NCI-H1436 treated with DMSO at 0.1 percent for 48 hours (cell line): Measurements from ENCODE around the gene RLBP1.
"Not testable (repeated sequence)": the region's sequence is repeated elsewhere in the genome, so short reads cannot be mapped to it uniquely, and the experiment has no call there.

Experiments
- DNase-seq: peaks from one replicate; lab custom pipeline; 2025; lab: John Stamatoyannopoulos, UW

RLBP1 gene

DNA sequence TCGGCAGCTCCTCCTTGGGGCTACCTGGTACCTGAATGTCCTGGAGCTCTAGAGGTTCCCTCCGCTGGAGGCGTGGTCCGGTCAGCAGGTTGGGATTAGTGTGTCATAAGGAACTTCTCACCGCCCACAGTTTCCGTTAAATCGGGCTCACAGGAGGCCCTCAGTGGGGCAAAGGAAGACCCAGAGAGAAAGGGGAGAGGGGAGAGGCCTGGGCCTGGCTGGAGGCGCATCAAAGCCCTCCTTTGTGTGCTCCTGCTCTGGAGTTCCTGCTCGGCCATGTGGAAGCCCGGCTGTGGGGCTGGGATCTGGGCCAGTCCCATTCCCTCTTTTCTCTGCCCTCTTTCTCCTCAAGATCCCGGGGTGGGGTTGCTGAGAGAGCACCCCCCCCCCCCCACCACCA is at the start of gene RLBP1:
TSS of gene RLBP1 (minus strand) at position 37 of the 400 bp plus-strand sequence. CDS start 2,604 bp downstream, outside the sequence.
- DNase-seq: no peak

DNA sequence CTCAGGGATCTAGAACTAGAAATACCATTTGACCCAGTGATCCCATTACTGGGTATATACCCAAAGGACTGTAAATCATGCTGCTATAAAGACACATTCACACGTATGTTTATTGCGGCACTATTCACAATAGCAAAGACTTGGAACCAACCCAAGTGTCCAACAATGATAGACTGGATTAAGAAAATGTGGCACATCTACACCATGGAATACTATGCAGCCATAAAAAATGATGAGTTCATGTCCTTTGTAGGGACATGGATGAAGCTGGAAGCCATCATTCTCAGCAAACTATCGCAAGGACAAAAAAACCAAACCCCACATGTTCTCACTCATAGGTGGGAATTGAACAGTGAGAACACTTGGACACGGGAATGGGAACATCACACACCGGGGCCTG is 28.8 kb upstream of the RLBP1 start:
- not testable (repeated sequence) for DNase-seq

DNA sequence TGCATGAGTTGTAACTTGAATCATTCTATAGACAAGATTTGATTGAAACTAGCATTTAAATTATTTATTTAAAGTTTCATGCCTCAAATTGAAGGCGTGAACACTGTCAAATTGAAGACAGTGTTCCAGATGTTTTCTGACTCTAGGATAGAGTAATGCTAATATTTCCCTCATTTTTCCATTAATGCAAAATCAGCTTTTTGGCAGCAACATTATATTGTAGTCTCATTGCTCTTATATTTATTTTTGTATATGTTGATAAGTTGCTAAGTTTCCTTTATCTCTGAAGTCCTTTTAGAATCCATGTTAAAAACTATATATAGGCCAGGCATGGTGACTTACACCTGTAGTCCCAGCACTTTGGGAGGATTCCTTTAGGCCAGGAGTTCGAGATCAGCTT is 27.2 kb upstream of the RLBP1 start:
- no peak for DNase-seq

DNA sequence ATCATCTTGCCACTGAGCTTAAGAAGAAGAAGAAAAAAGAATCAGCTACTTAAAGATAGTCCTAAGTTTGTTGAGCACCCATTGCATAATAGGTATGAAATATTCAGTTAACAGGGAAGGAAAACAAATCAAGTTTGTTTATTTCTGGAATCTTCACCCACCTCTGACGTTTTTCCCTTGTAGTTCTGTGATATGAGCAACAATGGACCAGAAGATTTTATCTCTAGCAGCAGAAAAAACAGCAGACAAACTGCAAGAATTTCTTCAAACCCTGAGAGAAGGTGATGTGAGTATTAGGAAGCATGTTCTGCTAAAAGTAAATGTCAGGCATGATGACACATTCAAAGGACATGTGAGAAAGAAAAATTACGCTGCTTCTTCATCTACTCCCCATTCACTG is 26.1 kb upstream of the RLBP1 start:
- no peak for DNase-seq

DNA sequence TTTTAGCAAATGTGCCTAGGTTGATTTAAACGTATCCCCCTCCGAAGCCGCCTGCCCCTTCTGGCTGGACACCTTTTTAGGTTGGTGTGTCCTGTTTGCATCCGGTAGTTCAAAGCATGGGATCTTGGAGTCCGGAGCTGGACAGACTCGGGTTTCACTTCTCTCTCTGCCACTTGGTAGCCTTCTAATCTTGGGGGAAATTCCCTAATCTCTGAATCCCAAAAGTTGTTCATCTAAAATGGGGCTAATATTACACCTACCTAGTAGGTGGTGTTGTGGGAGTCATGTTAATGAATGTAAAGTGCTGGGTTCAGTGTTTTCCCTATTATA is 23.2 kb upstream of the RLBP1 start:
- DNase-seq: no peak

DNA sequence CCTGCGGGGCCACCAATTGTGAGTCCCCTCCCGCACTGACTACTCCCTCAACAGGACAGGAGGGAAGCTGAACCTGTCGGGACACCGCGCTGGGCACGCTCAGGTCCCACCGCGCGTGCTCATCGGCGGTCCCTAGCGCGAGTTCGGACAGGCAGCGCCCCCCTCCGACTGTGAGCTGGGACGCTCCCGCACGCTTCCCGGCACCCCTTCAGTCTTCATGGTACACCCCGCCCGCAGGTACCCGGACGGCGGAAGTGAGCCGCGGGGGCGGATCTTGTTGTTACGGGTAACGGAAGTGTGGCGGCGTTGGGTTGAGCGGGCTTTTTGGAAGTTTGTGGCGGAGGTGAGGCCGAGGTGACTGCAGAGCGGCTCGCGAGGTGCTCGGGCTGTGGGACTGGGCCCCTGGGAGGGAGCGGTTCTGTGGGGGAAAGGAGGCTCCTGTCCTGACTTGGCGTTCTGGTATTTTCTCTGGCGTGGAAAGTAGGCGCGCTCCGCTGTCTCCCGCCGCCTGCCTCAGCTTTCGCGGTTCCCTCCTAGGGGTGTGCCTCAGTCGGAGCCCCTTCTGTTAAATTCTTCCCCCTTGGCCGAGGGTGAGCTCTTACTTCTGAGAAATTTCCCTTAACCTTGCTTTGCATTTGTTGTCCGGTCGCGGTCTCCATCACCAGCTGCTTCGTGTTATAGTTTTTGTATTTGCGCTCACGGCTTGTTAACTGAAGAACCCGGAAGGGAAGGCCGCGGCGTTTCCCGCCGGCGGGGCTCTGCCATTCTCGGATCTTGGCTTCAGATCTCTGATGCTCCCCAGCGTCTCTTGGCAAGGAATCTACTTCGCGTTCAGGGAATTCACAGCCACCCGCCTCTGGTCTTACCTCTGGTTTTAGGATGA is 22.6 kb upstream of the RLBP1 start, which contains the start of gene FANCI:
TSS of gene FANCI (plus strand) at position 289 of the 883 bp plus-strand sequence. CDS start 3,669 bp downstream, outside the sequence.
- DNase-seq: peak; percentile 63

DNA sequence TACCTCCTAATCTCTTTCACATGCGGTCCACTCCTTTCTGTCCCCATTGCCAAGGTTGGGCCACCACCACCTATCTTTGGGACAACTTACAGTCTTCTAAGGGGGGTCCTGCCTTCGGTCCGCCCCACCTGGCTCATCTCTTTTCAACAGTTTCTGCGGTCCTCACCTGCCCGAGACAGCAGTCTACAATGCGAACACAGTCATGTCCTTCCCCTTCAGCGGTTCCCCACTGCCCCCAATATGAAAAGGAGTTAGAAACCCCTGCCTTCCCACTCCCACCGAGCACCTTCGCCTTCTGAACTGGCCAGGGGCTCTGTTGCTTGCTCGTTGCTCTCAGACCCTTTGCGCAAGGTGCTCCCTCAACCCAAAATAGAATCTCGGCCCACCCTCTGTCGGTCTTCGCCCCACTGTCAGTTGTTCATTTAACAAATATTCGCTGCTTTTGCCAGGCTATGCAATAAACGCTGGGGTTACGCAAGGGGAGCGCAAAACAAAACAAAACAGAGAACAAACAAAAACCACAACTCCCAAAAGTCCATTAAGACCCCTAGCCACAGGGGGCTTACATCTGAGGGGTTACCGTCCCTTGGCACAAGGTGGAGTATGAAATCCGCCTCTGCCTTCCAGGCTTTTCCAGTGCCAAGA is 21.8 kb upstream of the RLBP1 start:
- no peak for DNase-seq

DNA sequence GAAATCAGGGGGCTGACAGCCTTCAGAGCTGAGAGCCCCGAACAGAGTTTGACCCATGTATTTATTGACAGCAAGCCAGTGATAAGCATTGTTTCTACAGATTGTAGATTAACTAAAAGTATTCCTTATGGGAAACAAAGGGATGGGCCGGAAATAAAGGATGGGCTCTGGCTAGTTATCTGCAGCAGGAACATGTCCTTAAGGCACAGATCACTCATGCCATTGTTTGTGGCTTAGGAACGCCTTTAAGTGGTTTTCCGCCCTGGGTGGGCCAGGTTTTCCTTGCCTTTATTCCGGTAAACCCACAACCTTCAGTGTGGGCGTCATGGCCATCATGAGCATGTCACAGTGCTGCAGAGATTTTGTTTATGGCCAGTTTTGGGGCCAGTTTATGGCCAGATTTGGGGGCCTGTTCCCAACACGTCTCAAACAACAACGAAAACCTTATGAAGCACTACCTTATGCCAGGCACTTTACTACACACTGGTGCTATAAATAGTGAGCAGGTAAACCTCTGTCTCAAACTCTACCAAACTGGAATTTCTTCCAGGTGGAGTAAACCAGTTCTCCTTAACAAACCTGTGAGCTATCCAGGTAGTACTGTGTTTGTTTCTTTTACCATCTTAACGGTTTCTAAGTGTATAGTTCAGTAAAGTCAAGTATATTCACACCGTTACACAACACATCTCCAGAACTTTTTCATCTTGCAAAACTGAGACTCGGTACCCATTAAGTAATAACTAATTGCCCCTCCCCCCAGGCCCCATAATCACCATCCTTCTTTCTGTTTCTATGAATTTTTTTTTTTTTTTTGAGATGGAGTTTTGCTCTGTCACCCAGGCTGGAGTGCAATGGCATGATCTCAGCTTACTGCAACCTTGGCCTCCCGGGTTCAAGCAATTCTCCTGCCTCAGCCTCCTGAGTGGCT is 18.8 kb upstream of the RLBP1 start:
- DNase-seq: not testable (repeated sequence)

DNA sequence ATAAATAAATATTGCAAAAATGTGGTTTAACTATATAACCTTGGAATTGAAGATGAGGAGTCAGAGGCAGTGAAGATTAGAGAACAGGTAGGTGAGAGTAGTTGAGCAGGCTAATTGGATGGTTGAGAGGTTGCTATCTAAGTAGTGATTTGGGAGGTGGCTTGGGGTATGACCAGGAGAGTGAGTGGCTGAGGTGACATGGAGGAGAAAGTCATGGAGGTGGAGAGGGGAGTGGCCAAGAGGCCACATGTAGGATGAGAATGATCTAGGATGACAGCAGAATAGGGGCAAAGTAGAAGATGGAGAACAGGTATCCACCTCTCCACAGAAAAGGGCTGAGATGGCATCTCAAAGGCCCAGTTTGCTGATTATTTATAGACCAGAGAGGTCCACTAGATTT is 10.5 kb upstream of the RLBP1 start:
- no peak for DNase-seq

DNA sequence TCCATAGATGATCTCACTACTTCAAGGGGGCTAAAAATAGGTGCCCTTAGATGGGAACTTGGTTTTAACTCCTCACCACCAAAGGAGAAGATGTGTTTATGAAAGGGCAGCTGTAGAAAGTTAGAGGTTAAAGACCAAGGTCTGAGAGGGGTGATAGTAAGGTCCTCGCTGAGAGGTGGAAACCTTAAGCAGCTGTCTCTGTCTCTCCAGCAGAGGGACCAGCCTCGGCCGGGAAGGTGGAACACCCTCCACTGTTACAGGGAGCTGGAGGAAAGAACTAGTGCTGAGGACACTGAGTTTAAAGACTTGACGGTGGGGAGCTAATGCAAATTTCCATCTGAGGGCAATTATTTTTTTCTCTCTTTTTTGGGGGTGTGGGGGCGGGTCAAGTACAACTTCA is 8.9 kb upstream of the RLBP1 start:
- no peak for DNase-seq

DNA sequence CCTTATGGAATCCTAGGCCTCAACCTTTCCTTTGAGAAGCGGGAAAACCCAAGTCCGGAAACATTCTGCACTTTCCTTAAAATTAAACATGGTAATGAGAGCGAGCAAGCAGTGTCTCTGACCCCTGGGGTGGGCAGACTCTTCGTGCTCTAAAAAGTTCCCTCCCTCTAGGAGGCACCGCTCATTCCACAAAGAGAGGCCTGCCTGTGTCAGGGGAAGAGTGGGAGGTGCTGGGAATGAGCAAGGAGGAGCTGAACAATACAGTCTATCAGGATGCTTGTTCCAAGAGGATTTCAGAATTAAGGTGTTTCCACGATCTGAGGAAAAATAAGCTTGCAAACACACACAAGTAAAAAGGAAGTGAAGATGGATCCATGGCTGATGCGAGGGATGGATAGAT is 6.0 kb upstream of the RLBP1 start:
- DNase-seq: no peak

DNA sequence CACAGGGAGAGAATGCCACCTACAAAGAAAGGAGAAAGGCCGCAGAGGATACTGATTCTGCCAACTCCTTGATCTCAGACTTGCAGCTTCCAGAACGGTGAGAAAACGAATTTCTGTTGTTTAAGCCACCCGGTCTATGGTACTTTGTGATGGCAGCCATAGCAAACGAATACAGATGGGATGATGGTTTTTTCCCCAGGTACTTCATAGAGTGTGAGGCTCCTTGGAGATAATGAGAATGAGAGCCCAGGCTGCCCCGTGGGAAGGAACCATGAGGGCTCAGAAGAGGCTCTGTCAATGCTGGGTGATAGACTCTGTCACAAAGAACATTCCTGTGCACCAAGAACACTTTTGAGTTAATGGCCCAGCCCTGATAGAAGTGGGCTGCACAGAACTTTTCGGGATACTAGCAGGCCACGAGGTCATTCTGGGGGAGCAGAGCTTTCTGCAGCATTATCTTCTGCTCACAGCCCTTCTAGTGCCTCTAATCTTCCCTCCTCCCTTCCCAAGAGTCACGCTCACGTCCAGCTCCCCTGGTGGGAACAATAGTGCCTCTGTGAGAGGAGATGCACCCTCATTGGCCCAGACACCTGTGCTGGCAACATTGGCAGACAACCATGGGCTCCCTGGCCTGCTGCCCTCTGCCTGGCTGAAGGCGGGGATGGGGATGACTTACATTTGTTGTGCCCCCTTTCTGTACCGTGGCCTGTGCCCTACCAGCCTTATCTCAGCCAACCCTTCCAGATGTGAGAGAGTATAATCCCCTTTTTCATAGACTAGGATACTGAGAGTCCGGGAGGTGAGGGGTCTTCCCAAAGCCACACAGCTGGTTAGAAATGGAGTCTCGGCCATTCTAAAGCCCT is 5.2 kb upstream of the RLBP1 start:
- DNase-seq: no peak

DNA sequence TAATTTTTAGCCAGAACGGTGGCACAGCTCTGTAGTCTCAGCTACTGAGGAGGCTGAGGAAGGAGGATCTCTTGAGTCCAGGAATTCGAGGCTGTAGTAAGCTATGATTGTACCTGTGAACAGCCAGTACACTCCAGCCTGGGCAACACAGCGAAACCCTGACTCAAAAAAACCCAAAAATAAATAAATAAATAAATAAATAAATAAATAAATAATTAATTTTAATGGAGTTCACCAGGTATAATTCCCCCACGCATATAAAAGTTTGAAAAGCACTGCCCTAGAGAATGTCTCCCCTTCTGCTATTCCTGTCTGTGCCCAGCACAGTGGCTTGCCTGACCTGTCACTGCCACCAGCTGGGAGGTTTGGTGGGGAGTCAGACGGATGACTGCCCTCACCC is 4.2 kb upstream of the RLBP1 start:
- no peak for DNase-seq

DNA sequence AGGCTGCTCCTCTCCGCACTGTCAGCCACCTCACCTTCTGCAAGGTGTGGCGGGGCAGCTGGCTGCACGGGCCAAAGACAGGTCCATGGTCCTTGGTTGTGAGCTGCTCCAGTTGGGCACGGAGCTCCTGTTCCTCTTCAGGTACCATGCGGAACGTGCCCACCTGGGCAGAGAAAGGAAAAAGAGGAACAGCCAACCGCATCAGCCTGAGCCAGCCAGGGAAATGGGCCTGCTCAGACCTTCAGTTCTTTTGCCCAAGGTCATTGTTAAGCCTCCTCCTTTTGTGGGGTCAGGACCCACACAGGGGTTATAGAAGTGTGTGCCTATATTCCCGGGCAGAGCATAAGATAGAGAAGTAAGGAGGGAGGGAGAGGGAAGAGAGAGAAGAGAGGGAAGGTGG is 2.8 kb downstream of the RLBP1 start:
- DNase-seq: no peak

DNA sequence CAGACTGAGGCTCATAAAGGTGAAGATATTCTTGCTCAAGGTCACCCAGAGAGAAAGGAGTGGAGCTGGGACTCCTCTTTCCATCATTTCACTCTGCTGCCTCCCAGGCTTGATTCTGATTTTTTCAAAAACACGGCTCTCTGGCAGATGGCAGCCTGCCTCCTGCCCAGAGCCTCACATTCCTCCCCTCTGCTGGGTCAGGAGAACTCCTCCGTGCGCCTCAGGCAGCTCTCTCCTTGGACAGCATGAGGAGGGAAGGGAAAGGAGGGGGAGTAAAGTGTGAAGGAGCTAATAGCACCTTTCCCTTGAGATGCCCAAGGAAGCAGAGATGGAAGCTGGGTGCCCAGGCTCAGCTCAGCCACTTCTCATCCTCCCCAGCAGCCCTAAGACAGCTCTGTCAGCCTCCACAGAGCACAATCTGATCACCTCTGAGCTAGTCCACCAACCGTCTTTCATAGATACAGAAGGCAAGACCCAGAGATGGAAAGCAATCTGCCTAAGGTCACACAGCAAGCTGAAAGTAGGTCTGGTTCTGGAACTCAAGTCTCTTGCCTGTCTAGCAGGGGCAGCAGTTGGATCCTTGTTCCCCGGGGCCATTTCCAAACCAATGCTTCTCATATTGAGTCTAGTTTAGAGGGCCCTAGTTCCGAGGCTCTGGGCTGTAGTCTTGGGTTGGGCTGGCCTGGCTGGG is 3.5 kb downstream of the RLBP1 start:
- no peak for DNase-seq

DNA sequence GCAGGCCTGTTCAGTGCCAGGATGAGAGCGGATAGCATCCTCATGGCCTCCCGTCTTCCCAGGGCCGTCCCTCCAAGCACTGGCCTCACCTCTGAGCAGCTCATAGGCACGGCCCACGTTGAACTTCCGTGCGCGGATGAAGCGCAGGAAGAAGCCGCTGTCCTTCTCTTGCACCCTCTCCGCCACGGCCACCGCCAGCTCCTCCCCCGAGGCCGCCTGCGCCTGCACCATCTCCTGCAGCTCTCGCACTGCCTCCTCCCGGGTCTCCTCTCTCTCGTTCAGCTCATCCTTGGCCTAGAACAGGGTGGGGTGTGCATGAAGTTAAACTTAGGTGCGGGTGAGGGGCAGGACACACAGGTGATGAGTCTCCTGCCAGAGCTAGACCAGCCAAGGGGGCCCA is 4.3 kb downstream of the RLBP1 start:
- no peak for DNase-seq

DNA sequence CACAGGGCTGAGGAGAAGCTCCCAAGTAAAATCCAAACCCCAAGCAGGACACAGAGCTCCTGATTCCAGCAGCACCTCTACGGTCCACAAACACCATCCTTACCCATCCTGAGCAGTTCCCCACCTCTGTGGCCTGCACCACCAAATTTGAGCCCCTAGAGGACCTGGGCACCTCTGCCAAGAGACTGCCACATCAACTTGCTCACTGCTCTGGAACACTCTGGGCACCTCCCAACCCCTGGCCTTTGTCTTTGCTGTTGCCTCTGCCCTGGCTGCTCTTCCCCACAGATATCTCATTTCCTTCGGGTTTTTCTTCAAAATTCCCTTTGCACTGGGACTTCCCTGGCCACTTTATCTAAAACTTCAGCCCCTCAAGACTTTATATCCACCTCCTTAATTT is 5.8 kb downstream of the RLBP1 start:
- no peak for DNase-seq

DNA sequence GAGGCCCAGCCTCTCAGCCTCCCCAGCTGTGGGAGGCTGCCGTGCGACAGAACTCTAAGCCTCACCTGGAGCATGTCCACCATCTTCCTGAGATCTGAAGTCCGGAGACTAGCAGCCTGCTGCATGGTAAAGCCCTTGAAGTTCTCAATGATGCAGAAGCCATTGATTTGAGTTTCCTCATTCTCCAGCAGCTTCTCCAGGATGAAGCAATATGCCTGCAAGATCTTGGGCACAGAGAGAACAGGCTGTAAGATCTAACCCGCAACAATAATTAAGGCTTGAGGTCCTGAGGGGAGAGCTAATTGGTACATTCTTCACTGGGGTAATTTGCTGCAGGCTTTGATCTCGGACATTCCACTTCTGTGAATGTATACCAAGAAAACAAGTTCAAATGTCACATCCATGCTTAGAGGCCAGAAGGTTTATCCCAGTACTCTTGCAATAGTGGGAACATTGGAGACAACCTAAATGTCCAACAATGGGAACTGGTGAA is 9.7 kb downstream of the RLBP1 start:
- DNase-seq: no peak

DNA sequence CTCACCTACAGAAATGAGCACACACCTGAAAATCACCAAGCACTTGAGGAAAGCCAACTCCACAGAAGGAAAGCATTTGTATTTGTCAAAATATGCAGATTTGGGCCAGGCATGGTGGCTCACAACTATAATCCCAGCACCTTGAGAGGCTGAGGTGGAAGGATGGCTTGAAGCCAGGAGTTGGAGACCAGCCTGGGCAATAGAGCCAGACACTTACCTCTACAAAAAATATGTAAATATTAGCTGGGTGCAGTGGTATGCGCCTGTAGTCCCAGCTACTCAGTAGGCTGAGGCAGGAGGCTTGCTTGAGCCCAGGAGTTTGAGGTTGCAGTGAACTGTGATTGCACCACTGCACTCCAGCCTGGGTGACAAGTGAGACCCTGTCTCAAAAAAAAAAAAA is 12.3 kb downstream of the RLBP1 start:
- no peak for DNase-seq

DNA sequence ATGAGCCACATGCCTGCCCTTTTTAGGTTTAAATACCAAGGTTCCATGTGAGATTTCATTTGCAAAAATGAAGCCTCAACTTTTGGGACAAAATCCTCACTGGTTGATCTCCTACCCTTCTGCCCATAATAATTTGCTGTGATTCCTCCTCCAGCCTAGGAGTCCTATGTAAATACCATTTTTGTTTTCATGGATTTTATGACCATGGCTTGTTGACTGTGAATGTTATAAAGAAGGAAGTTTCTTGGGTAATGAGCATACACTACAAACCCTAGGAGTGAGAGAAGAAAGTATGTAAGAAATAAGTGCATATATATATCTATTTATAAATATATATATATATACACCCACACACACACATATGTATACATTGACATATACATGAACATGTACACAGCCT is 13.1 kb downstream of the RLBP1 start:
- DNase-seq: no peak

DNA sequence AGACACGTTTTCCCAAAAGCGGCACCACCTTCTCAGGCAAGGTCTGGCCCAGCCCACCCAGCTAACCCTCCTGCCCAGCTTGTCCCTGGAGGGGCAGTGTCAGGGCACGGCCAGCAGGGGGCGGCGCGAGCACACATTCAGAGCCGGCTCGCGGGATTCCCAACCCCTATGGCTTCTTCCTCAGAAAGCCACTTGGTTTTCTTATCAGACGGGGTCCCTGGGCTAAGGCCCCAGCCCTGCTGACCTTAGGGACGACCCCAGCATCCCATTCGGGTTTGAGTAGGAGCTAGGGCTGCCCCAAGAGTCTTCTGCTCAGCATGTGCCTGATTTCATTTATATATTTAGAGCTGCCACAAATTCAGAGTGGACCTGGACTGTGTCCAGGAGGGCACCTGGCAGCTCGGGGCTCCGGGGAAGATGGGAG is 14.5 kb downstream of the RLBP1 start:
- DNase-seq: no peak
